Mesenteric fat pad (tissue), 1 donor: ENCODE data around the gene ATP10A. TPM values are rescaled to one million over a fixed set of nuclear protein-coding genes. Genes with fewer than 3 reads are reported as not detected.
A peak's percentile ranks its signal among the peaks of the same experiment; 100 is the strongest.

Experiments
- DNase-seq: peaks from one replicate; pipeline ENCODE4 v3.0.0-alpha.2; 2020; ENCODE audit warnings: low spot score
- total RNA-seq: library from RNA; stranded (reverse); fragmentation: NEBNext Ultra II Directional; extraction: Animal tissue kit (Norgen Biotek cat#: 25700); gene quantifications from one replicate; pipeline ENCODE4 v1.2.1, GENCODE V29; 2021
- donor health status: DM: yes; HTN: yes; CAD: no.

Gene ATP10A
- total RNA-seq, 1 donor from 2014 or later: 27.2 TPM

- DNase-seq: no peak
These were observed 24.8 kb downstream of the ATP10A start for GRCh38 chr15:25838191-25838870.

GRCh38 chr15:25832158-25832557 is 31.0 kb downstream of the ATP10A start:
- no peak for DNase-seq

GRCh38 chr15:25830844-25831451 is 32.2 kb downstream of the ATP10A start:
- no peak for DNase-seq

- DNase-seq: no peak
These were observed 34.1 kb downstream of the ATP10A start for GRCh38 chr15:25829073-25829472.

GRCh38 chr15:25825207-25825606 is 37.9 kb downstream of the ATP10A start:
- DNase-seq: no peak

- no peak for DNase-seq
These were observed 38.5 kb downstream of the ATP10A start for GRCh38 chr15:25824618-25825017.

- DNase-seq: no peak
These were observed 50.3 kb downstream of the ATP10A start for GRCh38 chr15:25812845-25813244.

GRCh38 chr15:25812073-25812472 is 51.1 kb downstream of the ATP10A start:
- DNase-seq: no peak

- no peak for DNase-seq
These were observed 51.6 kb downstream of the ATP10A start for GRCh38 chr15:25811481-25811906.

- DNase-seq: no peak
These were observed 52.5 kb downstream of the ATP10A start for GRCh38 chr15:25810631-25811091.

- DNase-seq: no peak
These were observed 53.0 kb downstream of the ATP10A start for GRCh38 chr15:25810154-25810553.

- no peak for DNase-seq
These were observed 56.1 kb downstream of the ATP10A start for GRCh38 chr15:25807063-25807462.

- DNase-seq: no peak
These were observed 58.1 kb downstream of the ATP10A start for GRCh38 chr15:25805031-25805430.

GRCh38 chr15:25804451-25804850 is 58.7 kb downstream of the ATP10A start:
- DNase-seq: no peak

- peak; percentile 85 for DNase-seq
These were observed 59.6 kb downstream of the ATP10A start for GRCh38 chr15:25803541-25803940.

GRCh38 chr15:25803036-25803435 is 60.1 kb downstream of the ATP10A start:
- DNase-seq: peak; percentile 78

GRCh38 chr15:25802285-25802830 is 60.8 kb downstream of the ATP10A start:
- peak; percentile 68 for DNase-seq

- peak; percentile 64 for DNase-seq
These were observed 61.4 kb downstream of the ATP10A start for GRCh38 chr15:25801586-25802284.

GRCh38 chr15:25800761-25801515 is 62.2 kb downstream of the ATP10A start:
- DNase-seq: peak; percentile 59

GRCh38 chr15:25799906-25800700 is 63.0 kb downstream of the ATP10A start:
- peak; percentile 73 for DNase-seq
